ENCODE data around the gene SIX5. TPM values are rescaled to one million over a fixed set of nuclear protein-coding genes. Genes with fewer than 3 reads are reported as not detected.
"Not testable (repeated sequence)": the region's sequence is repeated elsewhere in the genome, so short reads cannot be mapped to it uniquely, and the experiment has no call there.

SIX5 gene
- total RNA-seq, 1 donor: 9.5 TPM

GRCh38 chr19:45804140-45804958, 35.3 kb upstream of the SIX5 start:
- no peak for TF ChIP-seq CTCF (IDR thresholded peaks at IDR 0.05; ENCODE audit: insufficient read depth, low read length)
- no peak for DNase-seq (ENCODE audit: low read depth)
- H3K4me3 ChIP-seq (ENCODE audit: low read depth, low read length): no peak overlapping the region

- H3K4me3 ChIP-seq (ENCODE audit: low read depth, low read length): no peak overlapping the region
- DNase-seq (ENCODE audit: low read depth): no peak
- TF ChIP-seq CTCF (IDR thresholded peaks at IDR 0.05; ENCODE audit: insufficient read depth, low read length): no peak
These were observed 32.6 kb upstream of the SIX5 start for GRCh38 chr19:45801603-45802175.

- peak; percentile 50 for DNase-seq (ENCODE audit: low read depth)
- TF ChIP-seq CTCF (IDR thresholded peaks at IDR 0.05; ENCODE audit: insufficient read depth, low read length): no peak
- H3K4me3 ChIP-seq (ENCODE audit: low read depth, low read length): no peak overlapping the region
These were observed 31.1 kb upstream of the SIX5 start for GRCh38 chr19:45800070-45800553.

- not testable (repeated sequence) for DNase-seq (ENCODE audit: low read depth); H3K4me3 ChIP-seq (ENCODE audit: low read depth, low read length)
These were observed 30.5 kb upstream of the SIX5 start for GRCh38 chr19:45799541-45799940.

- peak; percentile 82 for TF ChIP-seq CTCF (IDR thresholded peaks at IDR 0.05; ENCODE audit: insufficient read depth, low read length)
- H3K4me3 ChIP-seq (ENCODE audit: low read depth, low read length): no peak overlapping the region
- peak; percentile 93 for DNase-seq (ENCODE audit: low read depth)
These were observed 30.0 kb upstream of the SIX5 start for GRCh38 chr19:45798995-45799517.

- no peak for TF ChIP-seq CTCF (IDR thresholded peaks at IDR 0.05; ENCODE audit: insufficient read depth, low read length)
- H3K4me3 ChIP-seq (ENCODE audit: low read depth, low read length): no peak overlapping the region
- DNase-seq (ENCODE audit: low read depth): no peak
These were observed 25.6 kb upstream of the SIX5 start for GRCh38 chr19:45794627-45795026.

- H3K4me3 ChIP-seq (ENCODE audit: low read depth, low read length): no peak overlapping the region
- DNase-seq (ENCODE audit: low read depth): no peak
- TF ChIP-seq CTCF (IDR thresholded peaks at IDR 0.05; ENCODE audit: insufficient read depth, low read length): no peak
These were observed 24.8 kb upstream of the SIX5 start for GRCh38 chr19:45793876-45794275.
